Renal pelvis (tissue), 12 donors: ENCODE data around the gene PCTP. TPM values are rescaled to one million over a fixed set of nuclear protein-coding genes. Genes with fewer than 3 reads are reported as not detected.

ENCODE experiments used
- DNase-seq: peaks from one replicate; pipeline ENCODE4 v3.0.0-alpha.2; 2013
- long read RNA-seq, 16 experiments: transcript quantifications; one replicate each; lab custom pipeline, GENCODE V29; 2026
- polyA plus RNA-seq, 3 donors: library from polyadenylated mRNA; unstranded; fragments of 120-200 nt; gene quantifications; one replicate each; pipeline ENCODE4 v1.2.1, GENCODE V29; 2013; ENCODE audit not compliant: insufficient read length in 3 of 3

PCTP gene
- 10 to 100 TPM; 31.6 to 32.8 (median 31.8) TPM for polyA plus RNA-seq
- long read RNA-seq, donor 1, transcript PCTP-201 (6 exons, 2,044 nt) = major isoform, 13 of 14 reads
- long read RNA-seq, donor 1, partial matches to known transcripts = 0 of 14 reads
- long read RNA-seq, donor 1, other reads (novel, unspliced or antisense) = 0 of 14 reads
- long read RNA-seq, donor 2, transcript PCTP-201 (6 exons, 2,044 nt) = major isoform, 13 of 13 reads
- long read RNA-seq, donor 2, partial matches to known transcripts = 0 of 13 reads
- long read RNA-seq, donor 2, other reads (novel, unspliced or antisense) = 0 of 13 reads
- long read RNA-seq, donor 3, transcript PCTP-201 (6 exons, 2,044 nt) = major isoform, 6 of 23 reads
- long read RNA-seq, donor 3, partial matches to known transcripts = 15 of 23 reads
- long read RNA-seq, donor 3, other reads (novel, unspliced or antisense) = 0 of 23 reads
- long read RNA-seq, donor 4, transcript PCTP-201 (6 exons, 2,044 nt) = major isoform, 7 of 8 reads
- long read RNA-seq, donor 4, partial matches to known transcripts = 0 of 8 reads
- long read RNA-seq, donor 4, other reads (novel, unspliced or antisense) = 0 of 8 reads
- long read RNA-seq, donor 5, transcript PCTP-201 (6 exons, 2,044 nt) = major isoform, 6 of 7 reads
- long read RNA-seq, donor 5, partial matches to known transcripts = 0 of 7 reads
- long read RNA-seq, donor 5, other reads (novel, unspliced or antisense) = 0 of 7 reads
- long read RNA-seq, donor 6, transcript PCTP-201 (6 exons, 2,044 nt) = major isoform, 11 of 30 reads
- long read RNA-seq, donor 6, partial matches to known transcripts = 18 of 30 reads
- long read RNA-seq, donor 6, other reads (novel, unspliced or antisense) = 0 of 30 reads
- long read RNA-seq, donor 7, transcript PCTP-201 (6 exons, 2,044 nt) = major isoform, 13 of 15 reads
- long read RNA-seq, donor 7, partial matches to known transcripts = 0 of 15 reads
- long read RNA-seq, donor 7, other reads (novel, unspliced or antisense) = 0 of 15 reads
- long read RNA-seq, donor 8, partial matches to known transcripts = 0 of 3 reads
- long read RNA-seq, donor 8, other reads (novel, unspliced or antisense) = 0 of 3 reads
- long read RNA-seq, donor 9, transcript PCTP-201 (6 exons, 2,044 nt) = major isoform, 13 of 20 reads
- long read RNA-seq, donor 9, partial matches to known transcripts = 6 of 20 reads
- long read RNA-seq, donor 9, other reads (novel, unspliced or antisense) = 0 of 20 reads
- long read RNA-seq, donor 10, transcript PCTP-201 (6 exons, 2,044 nt) = major isoform, 5 of 7 reads
- long read RNA-seq, donor 10, partial matches to known transcripts = 0 of 7 reads
- long read RNA-seq, donor 10, other reads (novel, unspliced or antisense) = 0 of 7 reads
- long read RNA-seq, donor 11, transcript PCTP-201 (6 exons, 2,044 nt) = major isoform, 8 of 11 reads
- long read RNA-seq, donor 11, partial matches to known transcripts = 0 of 11 reads
- long read RNA-seq, donor 11, other reads (novel, unspliced or antisense) = 0 of 11 reads
- long read RNA-seq, donor 12, transcript PCTP-201 (6 exons, 2,044 nt) = major isoform, 13 of 14 reads
- long read RNA-seq, donor 12, partial matches to known transcripts = 0 of 14 reads
- long read RNA-seq, donor 12, other reads (novel, unspliced or antisense) = 0 of 14 reads
- long read RNA-seq, donor 13, transcript PCTP-201 (6 exons, 2,044 nt) = major isoform, 5 of 6 reads
- long read RNA-seq, donor 13, partial matches to known transcripts = 0 of 6 reads
- long read RNA-seq, donor 13, other reads (novel, unspliced or antisense) = 0 of 6 reads
- long read RNA-seq, donor 14 = 0 reads
- long read RNA-seq, donor 15 = 0 reads
- long read RNA-seq, donor 16, transcript PCTP-201 (6 exons, 2,044 nt) = major isoform, 8 of 8 reads
- long read RNA-seq, donor 16, partial matches to known transcripts = 0 of 8 reads
- long read RNA-seq, donor 16, other reads (novel, unspliced or antisense) = 0 of 8 reads

DNA sequence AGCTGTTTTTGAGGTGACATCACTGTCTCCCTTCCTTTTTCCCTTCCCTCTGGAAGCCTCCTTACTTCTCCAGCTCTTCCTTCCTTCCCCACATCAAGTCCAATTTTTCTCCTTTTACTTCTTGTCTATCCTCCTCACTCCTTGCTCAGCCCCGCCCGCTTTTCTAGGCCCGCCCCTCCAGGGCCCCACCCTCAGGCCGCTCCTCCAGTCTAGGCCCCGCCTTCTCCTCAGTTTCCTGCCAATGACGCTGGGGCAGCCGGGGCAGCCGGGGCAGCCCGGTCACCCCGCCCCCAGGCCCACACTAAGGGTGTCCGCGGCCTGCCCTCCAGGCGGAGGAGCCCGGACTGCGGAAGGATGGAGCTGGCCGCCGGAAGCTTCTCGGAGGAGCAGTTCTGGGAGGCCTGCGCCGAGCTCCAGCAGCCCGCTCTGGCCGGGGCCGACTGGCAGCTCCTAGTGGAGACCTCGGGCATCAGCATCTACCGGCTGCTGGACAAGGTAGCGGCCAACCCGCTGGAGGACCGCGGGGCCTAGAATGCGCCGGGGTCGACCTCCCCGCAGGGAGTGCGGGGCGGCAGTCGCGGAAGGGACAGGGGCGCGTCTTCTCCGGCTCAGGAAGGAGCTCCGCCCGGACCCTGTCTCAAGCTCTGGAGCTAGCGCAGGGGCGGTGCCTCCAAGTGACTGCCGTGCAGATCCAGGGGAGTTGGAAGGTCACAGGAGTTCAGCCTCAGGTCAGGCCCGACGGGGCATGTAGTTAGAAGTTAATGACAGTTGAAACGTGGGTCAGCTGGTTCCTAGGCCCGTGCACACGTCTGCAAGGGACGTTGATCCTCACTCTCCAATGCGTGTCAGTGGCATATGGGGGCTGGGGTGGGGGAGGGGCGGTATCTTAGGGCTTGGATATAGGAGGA, at the start of gene PCTP:
Gene PCTP, plus strand, starts transcription at position 302 of the 908 bp plus-strand sequence. Its CDS starts 53 bp downstream, at position 355.
- peak; percentile 89 for DNase-seq

DNA sequence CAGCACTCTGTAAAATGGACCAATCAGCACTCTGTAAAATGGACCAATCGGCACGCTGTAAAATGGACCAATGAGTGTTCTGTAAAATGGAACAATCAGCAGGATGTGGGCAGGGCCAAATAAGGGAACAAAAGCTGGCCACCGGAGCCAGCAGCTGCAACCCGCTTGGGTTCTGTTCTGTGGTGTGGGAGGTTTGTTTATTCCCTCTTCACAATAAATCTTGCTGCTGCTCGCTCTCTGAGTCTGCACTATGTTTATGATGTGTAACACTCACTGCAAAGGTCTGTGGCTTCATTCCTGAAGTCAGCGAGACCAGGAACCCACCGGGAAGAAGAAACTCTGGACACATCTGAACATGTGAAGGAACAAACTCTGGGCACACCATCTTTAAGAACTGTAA, 48.7 kb upstream of the PCTP start:
- DNase-seq = no peak

DNA sequence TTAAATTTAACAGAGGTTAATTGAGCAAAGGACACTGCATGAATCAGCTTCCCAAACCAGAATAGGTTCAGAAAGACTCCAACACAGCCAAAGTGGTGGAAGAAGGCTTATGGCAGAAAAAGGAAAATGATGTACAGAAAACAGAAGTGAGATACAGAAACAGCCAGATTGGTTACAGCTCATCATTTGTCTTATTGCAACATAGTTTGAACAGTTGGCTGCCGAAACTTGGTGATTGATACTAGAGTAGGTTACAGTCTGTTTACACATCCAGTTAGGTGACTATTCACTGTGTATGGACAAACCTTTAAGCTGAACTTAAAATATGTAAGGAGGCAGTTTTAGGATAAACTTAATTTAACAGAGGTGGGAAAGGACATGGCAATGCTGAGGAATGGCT, 46.5 kb upstream of the PCTP start:
- no peak for DNase-seq

DNA sequence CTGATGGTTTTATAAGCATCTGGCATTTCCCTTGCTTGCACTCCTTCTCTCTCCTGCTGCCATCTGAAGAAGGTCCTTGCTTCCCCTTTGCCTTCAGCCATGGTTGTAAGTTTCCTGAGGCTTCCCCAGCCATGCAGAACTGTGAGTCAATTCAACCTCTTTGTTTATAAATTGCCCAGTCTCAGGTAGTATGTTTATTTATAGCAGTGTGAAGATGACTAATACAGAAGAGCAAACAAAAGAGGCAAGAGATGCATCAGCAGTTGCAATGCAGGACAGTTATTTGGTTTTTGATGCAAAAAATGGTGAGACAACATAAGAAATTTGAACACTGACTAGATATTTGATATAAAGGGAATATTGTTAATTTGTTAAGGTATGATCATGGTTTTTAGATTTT, 45.0 kb upstream of the PCTP start:
- no peak for DNase-seq

DNA sequence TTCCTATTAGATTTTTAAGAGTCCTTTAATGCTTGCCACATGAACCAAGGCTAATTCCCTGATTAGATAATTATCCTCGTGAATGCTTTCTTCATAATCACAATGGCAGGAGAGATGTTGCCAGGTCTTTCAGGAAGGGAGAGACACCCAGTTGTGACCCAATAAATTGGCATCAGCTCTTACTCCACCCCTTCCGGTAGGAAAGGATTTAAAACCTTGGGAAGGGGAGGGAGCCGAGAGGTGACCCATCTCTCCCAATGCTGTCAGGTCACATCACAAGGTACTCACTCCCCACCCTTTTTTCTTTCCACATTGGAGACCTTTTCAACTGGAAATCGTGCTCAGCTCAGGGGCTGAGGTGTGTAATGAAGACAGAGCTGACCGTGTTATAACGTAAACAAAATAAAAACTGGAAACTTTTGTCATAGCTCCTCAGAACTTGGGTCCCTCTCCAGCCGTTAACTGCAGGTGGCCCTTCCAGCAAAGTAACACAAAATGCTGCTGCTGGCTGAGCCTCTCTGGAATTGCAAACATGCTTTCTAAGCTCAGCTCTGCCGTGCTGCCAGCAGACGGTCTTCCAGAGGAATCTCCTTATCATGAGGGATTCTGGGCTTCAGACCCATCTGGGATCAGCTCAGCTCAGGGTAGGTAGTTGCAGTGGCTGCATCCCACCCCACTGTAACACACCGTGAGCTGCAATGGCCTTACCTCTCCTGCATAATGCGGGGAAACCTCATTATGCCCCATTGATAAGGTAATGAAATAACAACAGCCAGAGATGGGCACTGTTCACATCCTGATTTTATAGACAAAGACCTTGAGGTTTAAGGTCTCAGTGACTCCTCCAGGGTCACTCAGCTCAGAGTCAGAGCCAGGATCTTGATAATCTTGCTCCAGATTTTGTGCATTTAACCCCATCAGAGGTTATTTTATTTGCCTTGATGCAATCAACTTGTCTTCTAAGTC, 43.8 kb upstream of the PCTP start:
- no peak for DNase-seq

DNA sequence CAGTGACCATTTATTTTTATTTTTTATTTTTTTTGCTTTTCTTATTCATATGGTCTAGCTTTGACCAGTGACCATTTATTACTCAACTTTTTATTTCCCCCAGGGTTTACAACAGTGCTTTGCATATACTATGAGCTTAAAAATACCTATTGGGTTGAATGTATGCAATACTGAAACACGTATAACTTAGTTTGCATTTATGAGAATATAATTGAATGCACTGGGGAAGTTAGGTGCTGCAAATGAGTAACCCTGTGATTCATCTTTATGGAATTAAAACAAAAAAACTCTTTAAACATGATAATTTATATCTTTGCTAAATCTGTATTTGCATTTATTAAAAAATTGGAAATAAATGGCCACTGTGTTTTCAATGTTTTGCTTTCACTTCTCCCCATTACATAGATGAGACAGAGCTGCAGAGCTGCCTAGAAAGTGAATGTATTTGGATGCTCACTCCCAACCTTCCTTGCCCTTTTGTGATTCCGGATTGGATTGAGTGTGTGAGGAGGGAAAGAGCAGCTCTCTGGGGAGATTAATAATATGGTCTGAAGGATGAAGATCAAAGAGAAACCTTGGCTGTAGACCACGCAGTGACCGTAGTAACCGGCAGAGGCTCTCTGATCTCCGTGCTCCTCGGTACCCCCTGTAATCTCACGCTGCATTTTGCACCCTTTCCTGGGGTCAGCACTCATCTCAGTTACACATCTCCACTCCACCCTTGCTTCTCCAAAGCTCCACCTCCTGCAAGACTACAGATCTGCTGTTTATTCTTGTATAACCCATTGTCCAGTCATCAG, 42.5 kb upstream of the PCTP start:
- no peak for DNase-seq

DNA sequence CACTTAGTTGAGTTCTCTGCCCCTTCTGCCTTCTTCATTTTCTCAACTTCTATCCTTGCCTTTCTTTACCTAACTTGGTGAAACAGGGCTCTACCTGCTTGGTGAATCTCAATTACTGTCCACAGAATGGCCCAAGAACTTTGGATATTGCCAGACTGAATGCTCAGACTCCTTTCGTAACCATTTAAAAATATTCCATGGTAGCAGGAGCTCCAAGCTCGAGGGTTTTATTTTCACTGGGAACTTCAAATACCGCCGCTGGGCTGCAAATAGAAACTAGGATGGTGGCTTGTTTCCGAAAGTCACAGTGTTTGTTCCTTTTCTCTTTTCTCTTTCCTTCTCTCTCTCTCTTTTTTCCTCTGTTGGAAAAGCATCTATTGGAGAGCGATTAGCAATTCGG, 41.4 kb upstream of the PCTP start:
- no peak for DNase-seq

DNA sequence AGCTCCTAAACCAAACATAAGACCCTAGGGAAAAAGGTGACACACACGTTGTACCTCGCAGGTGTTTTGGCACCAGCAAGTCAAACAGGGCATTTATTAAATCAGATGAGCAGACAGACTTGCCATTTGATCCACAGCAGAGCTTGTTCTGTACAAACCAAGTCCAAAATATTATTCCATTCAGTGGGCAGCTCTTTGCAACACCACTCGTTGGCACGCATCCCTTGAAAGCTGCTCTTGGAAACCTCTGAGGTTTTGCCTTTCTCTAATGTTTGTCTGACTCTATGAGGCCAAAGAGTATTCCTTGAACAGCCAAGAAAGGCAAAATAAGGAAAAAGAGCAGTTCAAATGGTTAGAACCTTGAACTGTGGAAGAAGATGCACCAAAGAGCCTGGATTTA, 40.9 kb upstream of the PCTP start:
- no peak for DNase-seq

DNA sequence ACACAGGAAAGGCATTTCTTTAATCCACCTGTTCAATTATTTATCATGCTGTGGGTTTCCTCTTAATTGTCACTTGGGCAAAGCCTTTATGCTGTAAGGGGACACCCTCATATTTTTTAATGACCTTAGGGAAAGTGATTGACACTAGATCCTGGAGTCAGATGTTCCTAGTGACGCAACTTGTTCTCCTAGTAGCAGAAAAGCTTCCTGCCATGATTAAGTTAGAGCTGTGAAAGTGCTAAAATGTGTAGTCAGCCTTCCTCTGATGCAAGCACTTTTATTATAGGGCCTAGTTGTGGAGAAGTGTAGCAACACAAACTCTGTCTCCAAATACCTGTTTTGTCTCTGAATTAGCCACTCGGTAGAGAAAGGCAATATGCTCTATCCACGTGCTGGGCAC, 40.4 kb upstream of the PCTP start:
- DNase-seq = no peak

DNA sequence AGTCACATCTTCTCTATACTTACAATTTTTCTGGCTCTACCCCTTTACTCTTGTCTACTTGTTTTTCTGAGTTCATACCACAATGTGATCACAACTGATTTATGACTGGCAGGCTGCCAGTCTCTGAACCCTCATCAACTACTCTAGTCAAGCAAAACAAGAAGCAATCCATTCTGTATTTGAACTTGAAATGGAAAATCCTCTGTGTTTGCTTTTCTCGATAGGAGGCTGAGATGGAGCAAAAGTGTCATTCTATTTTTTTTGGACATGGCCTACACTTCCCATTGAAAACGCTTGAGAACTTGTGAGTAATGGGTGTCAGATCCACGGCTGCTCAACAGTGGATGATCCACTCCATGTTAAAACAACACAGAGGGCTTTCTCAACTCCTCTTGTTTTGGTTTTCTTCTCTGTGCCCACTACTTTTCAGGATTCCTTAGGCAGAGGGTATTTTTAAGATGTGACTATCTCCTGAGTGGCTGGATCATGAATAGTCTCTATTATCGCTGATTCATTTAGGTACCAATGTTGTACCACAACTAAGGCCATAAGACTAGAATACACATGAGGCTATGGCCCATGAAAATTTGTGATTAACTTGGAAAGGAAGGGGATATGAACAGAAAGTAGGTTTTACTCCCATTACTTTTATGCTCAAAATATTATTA, 39.9 kb upstream of the PCTP start:
- DNase-seq = no peak

DNA sequence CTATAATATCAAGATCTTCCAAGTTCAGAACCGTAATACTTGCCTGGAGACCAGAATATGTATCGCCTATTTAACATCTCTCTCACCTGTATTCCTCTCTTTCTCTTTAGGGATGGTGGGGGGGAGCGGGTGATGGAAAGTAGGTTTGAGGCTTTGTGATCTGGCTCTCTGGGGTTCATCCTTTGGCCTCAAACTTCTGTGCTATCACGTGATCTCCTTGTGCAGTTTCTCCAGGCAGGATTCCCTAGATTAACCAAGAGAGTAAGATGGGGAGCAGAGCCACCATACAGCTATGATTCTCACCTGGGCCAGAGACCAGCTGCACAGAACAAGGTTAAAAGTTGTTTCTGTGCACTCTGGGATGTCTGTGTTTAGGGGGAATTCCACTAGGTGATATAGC, 33.4 kb upstream of the PCTP start:
- DNase-seq = no peak

DNA sequence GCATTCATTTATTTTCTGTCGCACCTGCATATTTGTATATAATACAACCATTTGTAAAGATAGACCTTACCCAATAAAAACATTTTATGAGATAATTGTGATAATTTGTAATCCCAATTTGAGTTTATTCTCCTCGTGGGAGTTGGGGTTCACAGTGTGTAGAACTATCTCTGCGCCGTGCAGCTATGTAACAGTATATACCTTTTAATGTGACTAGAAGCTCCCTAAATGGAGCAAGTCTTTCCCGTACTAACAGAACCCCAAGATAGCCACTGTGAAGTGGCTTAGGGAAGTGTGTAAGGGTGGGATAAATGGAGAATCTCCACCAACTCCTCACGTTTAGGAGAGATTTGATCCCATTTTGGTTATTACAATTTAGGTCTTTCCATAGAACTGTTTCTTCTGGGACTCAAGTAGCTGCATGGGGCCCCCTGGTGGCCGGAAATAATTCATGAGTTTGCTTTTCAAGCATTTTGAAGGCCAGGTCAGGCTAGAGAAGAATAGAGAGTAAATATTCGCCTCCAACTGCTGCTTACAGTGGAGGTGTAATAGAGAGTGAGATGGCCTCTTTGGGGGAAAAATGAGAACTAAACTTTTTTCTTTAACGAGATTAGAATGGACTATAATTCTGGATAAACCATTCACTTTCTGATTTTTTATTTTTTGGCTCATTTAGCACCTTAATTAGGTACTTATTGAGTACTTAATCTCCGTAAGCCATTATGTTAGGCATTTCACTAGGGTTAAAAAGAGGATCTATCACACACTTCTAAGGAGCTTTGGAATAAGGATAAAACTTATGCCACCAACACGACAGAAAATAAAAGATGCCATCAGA, 32.7 kb upstream of the PCTP start:
- peak; percentile 88 for DNase-seq

DNA sequence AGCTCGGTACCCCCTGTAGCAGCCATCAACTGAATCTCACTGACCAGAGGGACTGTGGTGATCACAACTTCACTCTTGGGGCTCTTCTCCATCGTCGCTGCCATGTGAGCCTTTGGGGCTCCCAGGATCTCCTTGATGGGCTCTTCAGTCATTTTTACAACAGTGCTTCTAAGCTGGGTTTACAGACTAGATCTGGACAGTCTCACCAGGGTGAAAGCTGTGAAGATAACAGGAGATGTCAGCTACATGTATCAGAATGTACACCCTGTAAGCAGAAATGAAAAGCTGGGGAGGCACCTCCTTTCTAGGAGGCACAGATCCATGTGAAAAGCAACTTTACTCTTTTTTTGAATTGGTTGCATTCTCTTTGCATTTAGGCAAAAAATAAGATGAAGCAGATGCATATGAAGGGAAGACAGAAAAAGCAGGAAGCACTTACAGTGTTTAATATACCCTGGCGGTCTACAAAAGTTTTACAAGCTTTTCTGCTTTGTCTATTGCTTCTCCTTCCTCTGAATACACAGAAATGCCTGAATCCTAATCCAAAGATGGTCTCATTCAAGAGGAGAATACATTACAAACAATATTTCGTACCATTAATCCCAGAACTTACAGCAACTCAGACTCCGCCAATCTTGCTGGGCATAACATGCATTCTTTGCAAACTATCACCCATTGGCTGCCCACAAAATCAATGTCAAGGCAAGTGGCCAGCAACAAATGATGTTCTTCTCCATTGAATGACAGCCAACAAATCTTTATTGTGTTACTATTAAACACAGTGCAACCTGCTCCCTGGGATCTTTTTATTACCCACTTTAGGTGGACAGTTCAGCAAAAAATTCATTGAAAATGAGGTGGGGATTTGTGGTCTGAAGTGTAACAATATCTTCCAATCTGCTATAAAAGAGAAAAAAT, 29.7 kb upstream of the PCTP start:
- DNase-seq = no peak

DNA sequence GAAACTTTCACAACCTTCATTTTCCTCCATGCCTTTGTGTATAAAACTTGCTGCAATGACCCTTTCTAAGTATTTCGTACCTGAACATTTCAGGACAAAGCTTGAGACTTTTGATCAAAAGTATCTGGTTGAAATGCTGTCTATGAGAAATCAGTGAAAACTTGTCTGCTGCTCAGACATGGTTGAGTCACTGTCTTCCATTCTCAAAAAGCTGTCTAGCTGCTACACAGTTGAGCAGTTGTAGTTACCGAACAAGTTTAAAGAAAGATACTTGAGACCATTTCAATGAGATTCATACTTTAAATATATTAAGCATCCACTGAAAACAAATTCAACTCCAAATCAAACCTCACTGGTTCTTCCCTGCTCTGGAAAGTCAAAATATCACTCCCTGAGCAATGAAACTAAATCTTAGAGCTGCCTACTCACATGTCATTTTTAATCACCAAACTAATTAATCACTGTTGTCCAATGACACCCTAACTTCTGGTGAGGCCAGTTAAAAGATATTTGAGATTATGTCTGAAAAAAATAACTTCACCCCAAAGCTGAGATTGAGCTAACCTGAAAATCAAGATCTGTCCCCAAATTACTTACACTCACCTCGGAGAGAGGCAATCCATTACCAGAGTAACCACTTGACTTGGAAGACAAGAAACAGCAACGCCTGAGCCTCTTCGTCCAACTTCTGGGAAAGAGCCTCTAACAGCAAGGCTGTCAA, 28.7 kb upstream of the PCTP start:
- no peak for DNase-seq
